Omental fat pad (tissue), 4 donors: Measurements from ENCODE around the gene SIRPA. TPM values are rescaled to one million over a fixed set of nuclear protein-coding genes. Genes with fewer than 3 reads are reported as not detected.
A peak's percentile ranks its signal among the peaks of the same experiment; 100 is the strongest.

ENCODE experiments used
- ATAC-seq: fragments of 150-250 bp; one replicate; pipeline ENCODE4 v1.9.1; 2016; ENCODE audit warnings: mild to moderate bottlenecking, moderate library complexity; ENCODE audit not compliant: low FRiP score
- DNase-seq: peaks from one replicate; pipeline ENCODE4 v3.0.0-alpha.2; 2019; ENCODE audit warnings: low spot score
- CTCF ChIP-seq, 3 donors: fragments of 450-650 bp; IDR thresholded peaks; one replicate each; pipeline ENCODE4 v1.5.1; 2016 to 2017; ENCODE audit warnings: antibody characterized with exemption in 3 of 3, mild to moderate bottlenecking in 3 of 3, moderate library complexity in 2 of 3
- total RNA-seq, 4 donors: library from RNA; depleted of rRNA; stranded (reverse); fragments of >200 nt; gene quantifications; one replicate each; pipeline ENCODE4 v1.1.0, GENCODE V29; 2016

SIRPA gene
- total RNA-seq, 4 donors from 2014 or later = 51.9 to 86.1 (median 77.0) TPM

- no peak for TF ChIP-seq CTCF (IDR thresholded peaks at IDR 0.05)
These were observed 15.8 kb upstream of the SIRPA start for GRCh38 chr20:1879369-1879768.

GRCh38 chr20:1879934-1880333, 15.3 kb upstream of the SIRPA start:
- no peak for TF ChIP-seq CTCF (IDR thresholded peaks at IDR 0.05)
- DNase-seq (no peak), ATAC-seq (no peak)

More at GRCh38 chr20:1879369-1879768, 15.8 kb upstream of the SIRPA start:
- DNase-seq (no peak), ATAC-seq (no peak)

- no peak for TF ChIP-seq CTCF (IDR thresholded peaks at IDR 0.05)
- ATAC-seq = peak; percentile 5
- DNase-seq = no peak
These were observed 14.5 kb upstream of the SIRPA start for GRCh38 chr20:1880529-1881239.

GRCh38 chr20:1881240-1881835, 13.9 kb upstream of the SIRPA start:
- TF ChIP-seq CTCF (IDR thresholded peaks at IDR 0.05) = no peak
- ATAC-seq (peak; percentile 76), DNase-seq (no peak)

- DNase-seq (no peak), ATAC-seq (no peak)
- no peak for TF ChIP-seq CTCF (IDR thresholded peaks at IDR 0.05)
These were observed 13.2 kb upstream of the SIRPA start for GRCh38 chr20:1882026-1882425.

GRCh38 chr20:1883986-1884385, 11.2 kb upstream of the SIRPA start:
- ATAC-seq = no peak
- DNase-seq = no peak
- TF ChIP-seq CTCF (IDR thresholded peaks at IDR 0.05) = no peak

- ATAC-seq (no peak), DNase-seq (no peak)
- TF ChIP-seq CTCF (IDR thresholded peaks at IDR 0.05) = no peak
These were observed 10.0 kb upstream of the SIRPA start for GRCh38 chr20:1885254-1885653.
